ENCODE data around the gene SSR1.
A peak's percentile ranks its signal among the peaks of the same experiment; 100 is the strongest.
"Not testable (repeated sequence)": the region's sequence is repeated elsewhere in the genome, so short reads cannot be mapped to it uniquely, and the experiment has no call there.

Gene SSR1

GRCh38 chr6:7273709-7274108 is 39.3 kb downstream of the SSR1 start:
- no peak for DNase-seq

GRCh38 chr6:7271205-7271534 is 41.8 kb downstream of the SSR1 start:
- DNase-seq: peak; percentile 28

- peak; percentile 19 for DNase-seq
These were observed 42.4 kb downstream of the SSR1 start for GRCh38 chr6:7270320-7271204.

GRCh38 chr6:7269816-7270215 is 43.2 kb downstream of the SSR1 start:
- DNase-seq: no peak

GRCh38 chr6:7268816-7269555 is 44.0 kb downstream of the SSR1 start:
- DNase-seq: peak; percentile 48

- peak; percentile 26 for DNase-seq
These were observed 44.6 kb downstream of the SSR1 start for GRCh38 chr6:7268362-7268761.

GRCh38 chr6:7267466-7268091 is 45.4 kb downstream of the SSR1 start:
- peak; percentile 52 for DNase-seq

GRCh38 chr6:7267071-7267465 is 45.9 kb downstream of the SSR1 start:
- DNase-seq: peak; percentile 49

GRCh38 chr6:7265385-7265726 is 47.6 kb downstream of the SSR1 start:
- DNase-seq: not testable (repeated sequence)

- DNase-seq: peak; percentile 35
These were observed 48.2 kb downstream of the SSR1 start for GRCh38 chr6:7264686-7265384.

GRCh38 chr6:7264041-7264440 is 49.0 kb downstream of the SSR1 start:
- DNase-seq: peak; percentile 53

GRCh38 chr6:7263519-7263805 is 49.5 kb downstream of the SSR1 start:
- DNase-seq: not testable (repeated sequence)

GRCh38 chr6:7262746-7263518 is 50.1 kb downstream of the SSR1 start:
- DNase-seq: no peak

GRCh38 chr6:7261852-7262461 is 51.0 kb downstream of the SSR1 start:
- DNase-seq: no peak

- DNase-seq: peak; percentile 72
These were observed 51.8 kb downstream of the SSR1 start for GRCh38 chr6:7261032-7261841.

- no peak for DNase-seq
These were observed 52.5 kb downstream of the SSR1 start for GRCh38 chr6:7260291-7261031.

GRCh38 chr6:7258231-7258763 is 54.7 kb downstream of the SSR1 start:
- no peak for DNase-seq

GRCh38 chr6:7257521-7258230 is 55.3 kb downstream of the SSR1 start:
- DNase-seq: no peak

GRCh38 chr6:7256785-7257184 is 56.2 kb downstream of the SSR1 start:
- no peak for DNase-seq

- DNase-seq: no peak
These were observed 57.1 kb downstream of the SSR1 start for GRCh38 chr6:7255918-7256317.

Data from activated CD8-positive, alpha-beta memory T cell treated with anti-CD3 and anti-CD28 coated beads for 24 hours (primary cell).